Stomach (tissue), 9 donors: Measurements from ENCODE around the gene CHADL. TPM values are rescaled to one million over a fixed set of nuclear protein-coding genes. Genes with fewer than 3 reads are reported as not detected.
"Not testable (repeated sequence)": the region's sequence is repeated elsewhere in the genome, so short reads cannot be mapped to it uniquely, and the experiment has no call there.

Source experiments
- DNase-seq, 2 donors: peaks; one replicate each; pipeline versions ENCODE4 v3.0.0 to v3.0.0-alpha.2; 2013 to 2019
- H3K27ac ChIP-seq, 5 donors: fragments of 200-600 bp in 4 of 5; sonication (generic) in 4 of 5; one replicate each; pipeline ENCODE4 v1.5.1; 2013 to 2019; ENCODE audit warnings: mild to moderate bottlenecking in 1 of 5, moderate library complexity in 1 of 5
- H3K27me3 ChIP-seq, 3 donors: fragments of 200-600 bp; sonication (generic); one replicate each; pipeline ENCODE4 v1.5.1; 2017 to 2019; ENCODE audit warnings: mixed run types in 1 of 3
- H3K36me3 ChIP-seq, 4 donors: fragments of 200-600 bp; sonication (generic); 1 replicate in 3 of 4; 2 replicates in 1 of 4; pipeline ENCODE4 v1.5.1; 2016 to 2019
- H3K4me1 ChIP-seq, 4 donors: fragments of 200-600 bp; sonication (generic); one replicate each; pipeline ENCODE4 v1.5.1; 2016 to 2019
- H3K4me3 ChIP-seq, 4 donors: fragments of 200-600 bp; sonication (generic) in 3 of 4; one replicate each; pipeline ENCODE4 v1.5.1; 2016 to 2019; ENCODE audit warnings: mild to moderate bottlenecking in 1 of 4
- H3K9me3 ChIP-seq, 4 donors: fragments of 200-600 bp; sonication (generic); one replicate each; pipeline ENCODE4 v1.5.1; 2016 to 2019
- EP300 ChIP-seq: sonication (generic); formaldehyde crosslinking; IDR thresholded peaks from one replicate; pipeline ENCODE4 v1.6.1; 2017; ENCODE audit warnings: antibody characterized with exemption
- POLR2A ChIP-seq, 4 donors: fragments of 450-650 bp; IDR thresholded peaks; one replicate each; pipeline ENCODE4 v1.6.1; 2016; ENCODE audit warnings: antibody characterized with exemption in 4 of 4, control low read depth in 2 of 4, mild to moderate bottlenecking in 1 of 4, moderate library complexity in 1 of 4
- POLR2AphosphoS5 ChIP-seq, 3 donors: sonication (generic); formaldehyde crosslinking; IDR thresholded peaks; one replicate each; pipeline ENCODE4 v1.6.1; 2016; ENCODE audit warnings: antibody characterized with exemption in 3 of 3
- WGBS, 5 donors: extraction: QIAGEN DNeasy Blood & Tissue Kit in 3 of 5; methylation state at CpG; one replicate each; pipeline versions ENCODE4 v1.1.5 to v1.1.7; 2013 to 2018; 5-methylcytosine and 5-hydroxymethylcytosine counted together
- intact Hi-C: fragments of 100-400 bp; cut with DNase I; formaldehyde crosslinking; loops from one replicate; pipeline ENCODE4 v1.15.1; 2023; ENCODE audit warnings: low total_unique reads
- polyA plus RNA-seq, 3 donors: library from polyadenylated mRNA; stranded (reverse); fragments of 200-250 nt; gene quantifications; one replicate each; pipeline ENCODE4 v1.2.3, GENCODE V29; 2013
- total RNA-seq, 5 donors: library from RNA; depleted of rRNA; stranded (reverse); fragments of >200 nt; gene quantifications; one replicate each; pipeline versions ENCODE4 v1.1.0 to v1.2.3, GENCODE V29; 2014 to 2016
- TF ChIP-seq, protein P1 (sequence below), 7 experiments: fragments of 450-650 bp in 4 of 7; fragments of 200-600 bp in 3 of 7; sonication (generic) in 3 of 7; IDR thresholded peaks; one replicate each; pipeline ENCODE4 v1.5.1; 2016 to 2019; ENCODE audit warnings: antibody characterized with exemption in 7 of 7, control low read depth in 2 of 7, mild to moderate bottlenecking in 1 of 7
- donor health status: healthy with polysubstance abuse.
- donor health status: Bipolar disorder and iron deficiency.
- donor health status: healthy.

The CHADL gene
- total and polyA plus RNA-seq, 8 donors = 1.4 to 15.6 (median 5.4) TPM

DNA sequence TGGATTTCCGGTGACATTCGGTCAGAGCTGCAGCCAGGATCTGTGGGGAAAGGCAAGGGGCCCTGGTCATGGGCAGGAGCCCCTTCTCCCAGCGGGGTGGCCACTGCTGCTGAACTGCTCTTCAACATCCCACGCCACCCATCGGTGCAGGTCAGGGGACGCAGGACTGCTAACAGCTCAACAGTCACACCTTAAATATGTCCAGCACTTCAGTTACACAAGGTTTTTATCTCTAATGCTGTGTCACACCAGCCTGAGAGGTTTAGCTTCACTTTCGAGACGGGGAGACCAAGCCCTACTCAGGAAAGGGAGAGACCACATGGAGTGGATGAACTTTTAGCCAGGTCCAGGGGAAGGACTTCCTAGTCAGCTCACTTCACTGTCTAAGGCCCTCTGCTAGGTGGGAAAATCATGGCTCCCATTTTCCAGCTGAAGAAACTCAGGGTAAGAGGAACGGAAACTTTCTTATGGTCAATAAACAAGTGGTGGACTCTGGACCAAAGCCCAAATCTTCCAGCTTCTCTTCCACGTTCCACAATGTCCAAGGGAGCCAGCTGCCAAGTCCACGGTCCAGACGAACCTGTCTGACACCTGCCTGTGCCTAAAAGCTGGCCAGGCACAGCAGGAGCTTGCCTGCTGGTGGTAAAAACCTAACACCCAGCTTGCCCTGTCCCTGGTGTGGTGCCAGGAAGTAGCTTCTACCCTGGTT lies 21.0 kb upstream of the CHADL start:
- Histone ChIP-seq H3K4me1 (peaks cover 0 to 5% (median 0%) of the 10 kb centered on the region in 4 donors), H3K9me3 (no peaks in the 10 kb centered on the region), H3K27ac (peak overlapping the region in 2 of 5 donors; percentile 18 to 62), H3K27me3 (no peaks in the 10 kb centered on the region), H3K4me3 (no peak overlapping the region), H3K36me3 (peaks cover 67 to 98% (median 97%) of the 10 kb centered on the region in 4 donors)
- peak in 1 of 2 donors; percentile 82 for DNase-seq
- intact Hi-C loops = no loop called here
- 52 to 73% (median 60%) methylated on average over 12 of the region's 12 CpGs for WGBS, 5 donors
- no peak for TF ChIP-seq POLR2A (IDR thresholded peaks at IDR 0.05)
- no peak for TF ChIP-seq POLR2AphosphoS5 (IDR thresholded peaks at IDR 0.05)
- TF ChIP-seq, protein P1, sequence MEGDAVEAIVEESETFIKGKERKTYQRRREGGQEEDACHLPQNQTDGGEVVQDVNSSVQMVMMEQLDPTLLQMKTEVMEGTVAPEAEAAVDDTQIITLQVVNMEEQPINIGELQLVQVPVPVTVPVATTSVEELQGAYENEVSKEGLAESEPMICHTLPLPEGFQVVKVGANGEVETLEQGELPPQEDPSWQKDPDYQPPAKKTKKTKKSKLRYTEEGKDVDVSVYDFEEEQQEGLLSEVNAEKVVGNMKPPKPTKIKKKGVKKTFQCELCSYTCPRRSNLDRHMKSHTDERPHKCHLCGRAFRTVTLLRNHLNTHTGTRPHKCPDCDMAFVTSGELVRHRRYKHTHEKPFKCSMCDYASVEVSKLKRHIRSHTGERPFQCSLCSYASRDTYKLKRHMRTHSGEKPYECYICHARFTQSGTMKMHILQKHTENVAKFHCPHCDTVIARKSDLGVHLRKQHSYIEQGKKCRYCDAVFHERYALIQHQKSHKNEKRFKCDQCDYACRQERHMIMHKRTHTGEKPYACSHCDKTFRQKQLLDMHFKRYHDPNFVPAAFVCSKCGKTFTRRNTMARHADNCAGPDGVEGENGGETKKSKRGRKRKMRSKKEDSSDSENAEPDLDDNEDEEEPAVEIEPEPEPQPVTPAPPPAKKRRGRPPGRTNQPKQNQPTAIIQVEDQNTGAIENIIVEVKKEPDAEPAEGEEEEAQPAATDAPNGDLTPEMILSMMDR (IDR thresholded peaks at IDR 0.05) = no peak
- TF ChIP-seq EP300 = no peak

DNA sequence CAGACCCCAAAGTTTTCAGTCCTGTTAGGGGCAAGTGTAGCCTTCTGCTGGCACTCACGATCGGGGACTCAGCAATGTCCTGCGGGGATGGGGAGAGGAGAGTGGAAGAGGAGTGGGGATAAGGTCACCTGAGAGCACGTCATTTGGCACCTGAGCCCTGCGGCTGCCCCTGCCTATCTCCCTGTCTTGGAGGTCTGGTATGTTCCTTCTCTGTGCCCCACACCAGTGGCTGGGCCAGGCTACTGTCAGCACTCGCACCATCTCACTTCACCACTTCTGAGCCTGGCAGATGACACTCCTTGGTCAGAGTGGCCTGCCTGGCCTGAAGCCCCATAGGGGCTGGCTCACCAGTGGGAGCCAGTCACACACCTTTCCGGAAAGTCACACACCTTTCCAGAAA lies 20.1 kb upstream of the CHADL start:
- Histone ChIP-seq H3K36me3 (peaks cover 69 to 100% (median 99%) of the 10 kb centered on the region in 4 donors), H3K9me3 (no peaks in the 10 kb centered on the region), H3K27me3 (no peaks in the 10 kb centered on the region), H3K4me3 (no peak overlapping the region), H3K4me1 (peaks cover 0 to 11% (median 2%) of the 10 kb centered on the region in 4 donors), H3K27ac (no peak overlapping the region)
- WGBS, 5 donors = 93 to 98% (median 96%) methylated on average over 7 of the region's 7 CpGs
- no peak for DNase-seq
- no peak for TF ChIP-seq EP300
- TF ChIP-seq POLR2A (IDR thresholded peaks at IDR 0.05) = no peak
- TF ChIP-seq, protein P1 (IDR thresholded peaks at IDR 0.05) = no peak
- no peak for TF ChIP-seq POLR2AphosphoS5 (IDR thresholded peaks at IDR 0.05)
- intact Hi-C loops = no loop called here

DNA sequence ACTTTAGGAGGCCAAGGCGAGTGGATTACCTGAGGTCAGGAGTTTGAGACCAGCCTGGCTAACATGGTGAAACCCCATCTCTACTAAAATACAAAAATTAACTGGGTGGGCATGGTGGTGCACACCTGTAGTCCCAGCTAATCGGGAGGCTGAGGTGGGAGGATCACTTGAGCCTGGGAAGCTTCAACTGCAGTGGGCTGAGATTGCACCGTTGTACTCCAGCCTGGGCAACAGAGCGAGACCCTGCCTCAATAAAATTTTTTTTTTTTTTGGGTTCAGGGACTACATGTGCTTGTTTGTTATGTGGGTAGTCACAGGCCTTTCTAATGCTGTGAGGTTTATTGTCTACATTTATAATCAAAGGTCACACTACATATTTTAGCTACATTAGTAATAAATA lies 19.0 kb upstream of the CHADL start:
- peaks cover 0 to 11% (median 2%) of the 10 kb centered on the region in 4 donors for H3K4me1 ChIP-seq
- intact Hi-C loops, H3K4me3 ChIP-seq, H3K27ac ChIP-seq, H3K27me3 ChIP-seq, DNase-seq, H3K9me3 ChIP-seq: not testable (repeated sequence)
- WGBS, 5 donors = 95 to 99% (median 97%) methylated on average over 4 of the region's 4 CpGs
- H3K36me3 ChIP-seq = peaks cover 71 to 100% (median 100%) of the 10 kb centered on the region in 4 donors

DNA sequence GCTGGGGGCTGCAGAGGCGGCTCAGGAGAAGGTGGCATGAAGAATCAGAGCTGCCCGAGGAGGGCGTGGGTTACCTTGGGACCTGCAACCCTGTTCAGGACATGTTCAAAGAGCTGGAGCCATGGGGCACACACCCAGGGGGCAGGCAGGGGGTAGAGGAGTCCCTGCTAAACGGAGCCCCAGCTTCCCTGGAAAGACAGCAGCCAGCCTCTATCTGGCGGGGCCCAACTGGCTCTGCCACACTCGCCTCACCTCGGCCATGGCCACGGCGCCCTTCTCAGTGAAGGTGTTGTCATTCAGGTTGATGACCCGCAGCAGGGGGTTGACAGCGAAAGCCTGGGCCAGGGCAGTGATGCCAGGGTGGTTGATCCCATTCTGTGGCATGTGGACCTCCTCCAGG lies 17.0 kb upstream of the CHADL start:
- Histone ChIP-seq H3K36me3 (peaks cover 67 to 100% (median 100%) of the 10 kb centered on the region in 4 donors), H3K4me1 (peaks cover 0 to 11% (median 2%) of the 10 kb centered on the region in 4 donors), H3K27ac (no peak overlapping the region), H3K4me3 (no peak overlapping the region), H3K9me3 (no peaks in the 10 kb centered on the region), H3K27me3 (no peaks in the 10 kb centered on the region)
- intact Hi-C loops = no loop called here
- WGBS, 5 donors = 91 to 96% (median 92%) methylated on average over 5 to 11 of the region's 11 CpGs
- no peak for TF ChIP-seq EP300
- no peak for TF ChIP-seq POLR2AphosphoS5 (IDR thresholded peaks at IDR 0.05)
- TF ChIP-seq POLR2A (IDR thresholded peaks at IDR 0.05) = no peak
- TF ChIP-seq, protein P1 (IDR thresholded peaks at IDR 0.05) = no peak
- DNase-seq = no peak
